DND-41 (cell line): ENCODE data around the gene SDHB.

Experiments
- ATAC-seq: fragments of 200-7000 bp; cut with Tn5 transposase; 3 replicates; pipeline ENCODE4 v1.9.1; 2021; ENCODE audit warnings: low read depth; ENCODE audit not compliant: insufficient read depth
- DNase-seq: peaks from one replicate; pipeline ENCODE4 v3.0.0-alpha.2; 2020
- H2AFZ ChIP-seq: 2 replicates; pipeline ENCODE4 v1.6.0; 2012; ENCODE audit warnings: low read depth, low read length
- H3K27ac ChIP-seq: 2 replicates; pipeline ENCODE4 v1.5.1; 2012; ENCODE audit warnings: low read length, inconsistent platforms
- H3K27me3 ChIP-seq: fragments of 200-600 bp; sonication (generic); 2 replicates; pipeline ENCODE4 v1.6.0; 2012; ENCODE audit warnings: low read length, mild to moderate bottlenecking, inconsistent platforms; ENCODE audit not compliant: insufficient read depth, poor library complexity
- H3K36me3 ChIP-seq: 2 replicates; pipeline ENCODE4 v1.5.1; 2012; ENCODE audit warnings: low read length, inconsistent platforms; ENCODE audit not compliant: insufficient read depth
- H3K4me1 ChIP-seq: 2 replicates; pipeline ENCODE4 v1.5.1; 2012; ENCODE audit warnings: mild to moderate bottlenecking, low read length; ENCODE audit not compliant: insufficient read depth
- H3K4me2 ChIP-seq: 2 replicates; pipeline ENCODE4 v1.6.0; 2012; ENCODE audit warnings: mild to moderate bottlenecking, moderate library complexity, low read length, inconsistent platforms; ENCODE audit not compliant: insufficient read depth
- H3K4me3 ChIP-seq, 2 experiments: fragments of 200-600 bp in 1 of 2; shearing (Covaris generic) in 1 of 2; 2 replicates each; pipeline ENCODE4 v1.5.1; 2012 to 2016; ENCODE audit warnings: inconsistent platforms in 2 of 2, low read length in 2 of 2, mild to moderate bottlenecking in 2 of 2, low read depth in 1 of 2, moderate library complexity in 1 of 2
- H3K79me2 ChIP-seq: 2 replicates; pipeline ENCODE4 v1.6.0; 2012; ENCODE audit warnings: low read length, inconsistent platforms; ENCODE audit not compliant: insufficient read depth
- H3K9ac ChIP-seq: 2 replicates; pipeline ENCODE4 v1.6.0; 2012; ENCODE audit warnings: low read depth, mild to moderate bottlenecking, inconsistent platforms, low read length, moderate library complexity
- H3K9me3 ChIP-seq: 2 replicates; pipeline ENCODE4 v1.5.1; 2012; ENCODE audit warnings: low read length, moderate library complexity, mild to moderate bottlenecking, inconsistent platforms; ENCODE audit not compliant: insufficient read depth, severe bottlenecking
- H4K20me1 ChIP-seq: 2 replicates; pipeline ENCODE4 v1.6.0; 2012; ENCODE audit warnings: low read length; ENCODE audit not compliant: insufficient read depth
- EZH2 ChIP-seq: IDR thresholded peaks from 3 replicates; pipeline ENCODE4 v1.6.1; 2012; ENCODE audit warnings: borderline replicate concordance, low read depth, mild to moderate bottlenecking, moderate library complexity, low read length, inconsistent platforms; ENCODE audit not compliant: severe bottlenecking
- TF ChIP-seq, protein P1 (sequence below): IDR thresholded peaks from 2 replicates; pipeline ENCODE4 v1.5.1; 2012; ENCODE audit warnings: borderline replicate concordance, low read length, moderate library complexity, mild to moderate bottlenecking; ENCODE audit not compliant: poor library complexity, severe bottlenecking; ENCODE audit errors: extremely low read depth

SDHB gene

DNA sequence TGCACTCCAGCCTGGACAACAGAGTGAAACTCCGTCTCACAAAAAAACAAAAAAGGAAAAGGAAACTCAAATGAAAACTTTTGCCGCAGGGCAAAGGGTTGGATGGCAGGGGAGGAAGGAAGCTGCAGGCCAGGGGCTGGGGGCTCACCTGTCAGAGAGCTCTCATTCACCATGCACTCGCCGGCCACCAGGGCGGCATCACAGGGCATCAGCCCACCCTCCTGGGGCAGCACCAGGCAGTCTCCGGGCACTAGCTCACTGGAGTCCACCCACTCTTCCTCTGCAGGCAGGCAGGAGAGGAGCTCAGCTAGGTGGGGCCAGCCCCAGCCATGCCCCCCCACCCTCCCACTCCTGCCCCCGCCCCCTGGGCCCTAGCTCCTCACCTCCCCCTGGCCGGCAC lies 54.0 kb downstream of the SDHB start:
- no peak for TF ChIP-seq EZH2
- TF ChIP-seq, protein P1, sequence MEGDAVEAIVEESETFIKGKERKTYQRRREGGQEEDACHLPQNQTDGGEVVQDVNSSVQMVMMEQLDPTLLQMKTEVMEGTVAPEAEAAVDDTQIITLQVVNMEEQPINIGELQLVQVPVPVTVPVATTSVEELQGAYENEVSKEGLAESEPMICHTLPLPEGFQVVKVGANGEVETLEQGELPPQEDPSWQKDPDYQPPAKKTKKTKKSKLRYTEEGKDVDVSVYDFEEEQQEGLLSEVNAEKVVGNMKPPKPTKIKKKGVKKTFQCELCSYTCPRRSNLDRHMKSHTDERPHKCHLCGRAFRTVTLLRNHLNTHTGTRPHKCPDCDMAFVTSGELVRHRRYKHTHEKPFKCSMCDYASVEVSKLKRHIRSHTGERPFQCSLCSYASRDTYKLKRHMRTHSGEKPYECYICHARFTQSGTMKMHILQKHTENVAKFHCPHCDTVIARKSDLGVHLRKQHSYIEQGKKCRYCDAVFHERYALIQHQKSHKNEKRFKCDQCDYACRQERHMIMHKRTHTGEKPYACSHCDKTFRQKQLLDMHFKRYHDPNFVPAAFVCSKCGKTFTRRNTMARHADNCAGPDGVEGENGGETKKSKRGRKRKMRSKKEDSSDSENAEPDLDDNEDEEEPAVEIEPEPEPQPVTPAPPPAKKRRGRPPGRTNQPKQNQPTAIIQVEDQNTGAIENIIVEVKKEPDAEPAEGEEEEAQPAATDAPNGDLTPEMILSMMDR = peak; percentile 40
- Histone ChIP-seq H3K4me1 (no peaks in the 10 kb centered on the region), H3K27ac (no peak overlapping the region), H2AFZ (no peak overlapping the region), H3K27me3 (no peaks in the 10 kb centered on the region), H3K4me2 (no peak overlapping the region), H4K20me1 (peaks cover 6% of the 10 kb centered on the region; the same call in 1 of the 2 replicates), H3K9ac (no peak overlapping the region), H3K36me3 (peaks cover 52% of the 10 kb centered on the region), H3K79me2 (no peaks in the 10 kb centered on the region), H3K4me3 (no peak overlapping the region), H3K9me3 (no peaks in the 10 kb centered on the region)
- DNase-seq = no peak
- no peak for ATAC-seq

DNA sequence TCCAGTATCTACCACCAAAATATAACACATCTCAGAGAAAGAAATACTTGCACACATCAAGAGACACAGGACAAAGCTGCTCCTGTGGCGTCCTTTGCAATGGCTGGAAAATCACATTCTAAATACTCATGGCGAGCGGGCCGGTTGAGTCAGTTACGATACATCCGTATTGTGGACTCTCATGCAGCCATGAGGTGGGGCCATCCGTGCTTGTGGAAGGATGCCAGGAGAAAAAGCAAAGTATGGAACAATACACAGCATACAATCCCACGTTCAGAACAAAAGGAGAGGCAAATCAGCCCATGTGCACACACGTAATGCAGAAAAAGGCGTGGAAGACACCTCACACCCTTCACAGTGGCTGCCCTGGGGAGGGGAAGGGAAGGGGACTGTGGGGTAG lies 55.2 kb downstream of the SDHB start:
- DNase-seq (no peak), ATAC-seq (no peak)
- no peak overlapping the region for H3K27ac ChIP-seq
- no peaks in the 10 kb centered on the region for H3K27me3 ChIP-seq
- H3K4me1 ChIP-seq = no peaks in the 10 kb centered on the region
- H3K9me3 ChIP-seq = no peaks in the 10 kb centered on the region
- TF ChIP-seq, protein P1 = no peak
- TF ChIP-seq EZH2 = no peak
- no peak overlapping the region for H3K4me2 ChIP-seq
- H3K4me3 ChIP-seq = no peak overlapping the region
- H3K9ac ChIP-seq = no peak overlapping the region
- H3K79me2 ChIP-seq = no peaks in the 10 kb centered on the region
- peaks cover 6% of the 10 kb centered on the region; the same call in 1 of the 2 replicates for H4K20me1 ChIP-seq
- H3K36me3 ChIP-seq = peaks cover 41% of the 10 kb centered on the region
- H2AFZ ChIP-seq = no peak overlapping the region

DNA sequence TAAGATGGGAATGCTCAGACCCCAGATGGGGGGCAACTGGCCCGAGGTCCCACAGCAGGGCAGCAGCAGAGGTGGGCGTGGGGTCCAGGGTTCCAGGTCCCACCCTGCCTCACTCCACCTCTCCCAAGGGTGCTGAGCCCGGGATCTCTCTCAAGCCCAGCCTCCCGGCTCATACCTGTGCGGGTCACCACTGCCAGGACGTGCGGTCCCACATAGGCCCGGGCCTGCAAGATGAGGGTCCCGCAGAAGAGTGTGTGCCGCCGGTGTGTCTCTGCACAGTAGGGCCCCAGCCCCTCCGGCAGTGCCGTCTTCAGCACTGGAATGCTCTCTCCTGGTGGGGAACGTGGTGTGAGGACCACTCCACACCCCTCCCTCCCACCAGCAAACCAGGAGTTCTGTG lies 57.0 kb downstream of the SDHB start:
- Histone ChIP-seq H2AFZ (no peak overlapping the region), H3K36me3 (peaks cover 28% of the 10 kb centered on the region), H3K4me1 (no peaks in the 10 kb centered on the region), H3K27me3 (no peaks in the 10 kb centered on the region), H3K79me2 (no peaks in the 10 kb centered on the region), H3K27ac (no peak overlapping the region), H3K9me3 (no peaks in the 10 kb centered on the region), H3K9ac (no peak overlapping the region), H3K4me3 (no peak overlapping the region), H4K20me1 (peaks cover 2% of the 10 kb centered on the region; the same call in 1 of the 2 replicates), H3K4me2 (no peak overlapping the region)
- no peak for ATAC-seq
- TF ChIP-seq, protein P1 = no peak
- TF ChIP-seq EZH2 = no peak
- no peak for DNase-seq

DNA sequence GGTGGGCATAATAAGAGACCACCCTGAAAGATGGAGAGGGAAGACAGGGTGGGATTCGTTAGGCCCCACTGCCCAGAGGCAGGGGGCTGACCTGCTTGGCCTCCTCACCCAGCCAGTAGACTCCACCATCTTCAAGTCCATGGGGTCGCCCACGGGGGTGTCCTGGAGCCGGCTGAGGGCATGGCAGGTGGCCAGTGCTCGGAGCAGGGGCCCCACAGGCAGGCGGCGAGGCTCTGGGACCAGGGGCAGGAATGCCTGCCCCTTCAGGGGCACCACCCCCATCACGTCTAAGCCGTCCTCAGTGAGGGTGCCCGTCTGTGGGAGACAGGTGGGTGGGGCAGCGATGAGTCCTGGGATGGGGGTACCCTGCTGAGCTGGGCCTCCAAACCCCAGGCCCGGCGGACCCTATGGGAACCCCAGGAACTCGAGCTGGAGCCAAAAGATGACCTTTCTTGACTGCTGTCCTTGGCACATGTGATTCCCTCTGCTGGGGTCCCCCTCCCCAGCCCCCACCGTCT lies 60.3 kb downstream of the SDHB start:
- no peak for ATAC-seq
- Histone ChIP-seq H3K4me1 (no peaks in the 10 kb centered on the region), H3K4me2 (no peak overlapping the region)

More for the DNA sequence above, 60.3 kb downstream of the SDHB start:
- DNase-seq = no peak
- no peaks in the 10 kb centered on the region for H3K79me2 ChIP-seq
- no peaks in the 10 kb centered on the region for H3K27me3 ChIP-seq
- TF ChIP-seq EZH2 = no peak
- TF ChIP-seq, protein P1 = no peak
- H3K36me3 ChIP-seq = peaks cover 21% of the 10 kb centered on the region
- no peaks in the 10 kb centered on the region; the same call in 1 of the 2 replicates for H4K20me1 ChIP-seq
- no peak overlapping the region for H3K9ac ChIP-seq
- no peak overlapping the region for H3K27ac ChIP-seq
- H2AFZ ChIP-seq = no peak overlapping the region
- H3K9me3 ChIP-seq = no peaks in the 10 kb centered on the region
- H3K4me3 ChIP-seq = no peak overlapping the region
